22Rv1 (cell line): ENCODE measurements around the gene CDH12.
"Not testable (repeated sequence)": the region's sequence is repeated elsewhere in the genome, so short reads cannot be mapped to it uniquely, and the experiment has no call there.

Experiments used
- H3K27ac ChIP-seq: fragments of 450-650 bp; 2 replicates; pipeline ENCODE4 v1.5.1; 2017
- ZFX ChIP-seq: fragments of 450-650 bp; IDR thresholded peaks from 2 replicates; pipeline ENCODE4 v1.6.1; 2017; ENCODE audit warnings: antibody characterized with exemption, borderline replicate concordance
- TF ChIP-seq, protein P1 (sequence below): fragments of 450-650 bp; IDR thresholded peaks from 2 replicates; pipeline ENCODE4 v1.5.1; 2017; ENCODE audit warnings: mild to moderate bottlenecking

The CDH12 gene

DNA sequence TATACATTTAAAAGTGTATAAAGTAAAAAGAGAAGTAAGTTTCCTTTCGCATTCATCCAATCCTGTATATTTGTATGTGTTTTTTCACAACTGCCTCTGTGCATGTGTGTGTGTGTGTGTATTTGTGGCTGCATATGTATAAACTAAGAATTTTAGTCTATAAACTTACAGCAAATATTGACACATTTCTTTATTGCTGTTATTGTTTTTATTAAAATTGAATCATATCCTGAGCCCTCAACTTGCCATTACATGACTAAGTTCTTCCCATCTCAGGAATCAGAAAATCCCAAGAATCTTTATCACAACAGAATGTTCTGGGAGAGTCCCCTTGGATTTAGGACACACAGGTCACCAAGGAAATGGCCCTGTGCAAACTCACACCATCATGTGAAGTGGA is 712.7 kb downstream of the CDH12 start:
- not testable (repeated sequence) for H3K27ac ChIP-seq

DNA sequence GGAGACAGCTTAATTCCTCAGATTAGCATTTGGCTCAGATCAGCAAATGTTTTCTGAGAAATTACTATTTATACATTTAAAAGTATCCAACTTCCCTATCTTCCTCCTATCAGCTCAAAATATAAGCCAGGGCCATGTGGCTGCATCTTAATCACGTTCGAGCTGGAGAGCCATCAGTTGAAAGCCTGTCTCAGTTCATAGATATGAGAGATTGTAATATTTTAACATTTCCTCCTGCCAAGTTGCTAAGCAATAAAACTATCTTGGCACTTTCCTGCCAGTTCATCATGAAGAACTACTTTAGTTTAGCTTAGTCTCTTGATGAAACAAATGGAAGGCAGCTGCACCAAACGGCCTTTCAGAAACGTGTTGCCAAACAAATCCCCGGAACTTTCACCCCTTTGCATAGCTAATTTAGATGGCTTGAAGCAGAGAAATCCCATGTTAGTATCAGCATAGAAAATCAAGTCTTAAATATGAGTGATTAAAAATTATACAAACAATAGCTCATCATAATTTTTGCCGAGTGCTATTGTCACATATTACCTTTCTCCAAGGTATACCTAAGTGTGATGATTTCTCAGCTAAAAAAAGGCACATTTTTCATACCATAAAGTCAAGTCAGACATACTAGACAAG is 713.4 kb downstream of the CDH12 start:
- not testable (repeated sequence) for H3K27ac ChIP-seq

GRCh38 chr5:22111320-22111719 is 741.8 kb downstream of the CDH12 start:
- no peak for TF ChIP-seq ZFX
- TF ChIP-seq, protein P1, sequence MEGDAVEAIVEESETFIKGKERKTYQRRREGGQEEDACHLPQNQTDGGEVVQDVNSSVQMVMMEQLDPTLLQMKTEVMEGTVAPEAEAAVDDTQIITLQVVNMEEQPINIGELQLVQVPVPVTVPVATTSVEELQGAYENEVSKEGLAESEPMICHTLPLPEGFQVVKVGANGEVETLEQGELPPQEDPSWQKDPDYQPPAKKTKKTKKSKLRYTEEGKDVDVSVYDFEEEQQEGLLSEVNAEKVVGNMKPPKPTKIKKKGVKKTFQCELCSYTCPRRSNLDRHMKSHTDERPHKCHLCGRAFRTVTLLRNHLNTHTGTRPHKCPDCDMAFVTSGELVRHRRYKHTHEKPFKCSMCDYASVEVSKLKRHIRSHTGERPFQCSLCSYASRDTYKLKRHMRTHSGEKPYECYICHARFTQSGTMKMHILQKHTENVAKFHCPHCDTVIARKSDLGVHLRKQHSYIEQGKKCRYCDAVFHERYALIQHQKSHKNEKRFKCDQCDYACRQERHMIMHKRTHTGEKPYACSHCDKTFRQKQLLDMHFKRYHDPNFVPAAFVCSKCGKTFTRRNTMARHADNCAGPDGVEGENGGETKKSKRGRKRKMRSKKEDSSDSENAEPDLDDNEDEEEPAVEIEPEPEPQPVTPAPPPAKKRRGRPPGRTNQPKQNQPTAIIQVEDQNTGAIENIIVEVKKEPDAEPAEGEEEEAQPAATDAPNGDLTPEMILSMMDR: no peak
- H3K27ac ChIP-seq: no peak overlapping the region

DNA sequence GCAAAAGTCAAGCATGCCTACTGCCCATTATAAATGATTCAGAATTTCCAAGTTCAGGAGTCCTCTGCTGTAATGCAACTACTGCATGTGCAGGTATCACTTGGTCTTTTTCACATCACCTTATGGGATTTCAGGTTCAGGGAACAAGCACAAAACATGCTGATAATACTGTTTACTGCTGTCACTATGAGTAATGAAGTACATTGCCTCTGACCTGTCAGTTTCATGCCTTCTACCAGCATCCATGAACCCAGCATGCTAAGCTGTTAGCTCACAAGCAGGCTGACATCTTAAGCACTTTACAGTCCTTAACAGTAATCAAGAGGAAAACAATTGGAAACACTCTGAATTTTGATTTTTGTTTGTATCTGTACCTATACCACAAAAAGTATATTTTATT is 743.8 kb downstream of the CDH12 start:
- TF ChIP-seq ZFX: no peak
- TF ChIP-seq, protein P1: no peak

DNA sequence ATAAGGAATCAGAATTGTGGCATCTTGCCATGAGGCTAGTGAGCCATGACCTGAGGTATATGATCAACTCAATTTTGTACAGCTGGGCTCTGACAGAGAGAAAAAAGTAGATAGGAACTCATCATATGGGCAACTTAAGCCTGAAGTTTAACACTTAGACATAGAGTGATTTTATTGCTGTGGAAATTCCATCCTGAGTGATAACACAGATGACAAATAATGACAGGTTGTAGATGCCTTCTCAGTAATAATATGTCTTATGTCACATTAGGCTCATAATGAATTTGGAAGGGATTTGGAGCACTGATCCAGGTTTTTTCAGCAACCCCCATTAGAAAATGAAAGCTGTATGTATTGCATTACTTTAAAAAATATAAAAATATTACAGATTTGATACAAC is 744.6 kb downstream of the CDH12 start:
- H3K27ac ChIP-seq: no peak overlapping the region
- TF ChIP-seq, protein P1: no peak
- TF ChIP-seq ZFX: no peak

More for the DNA sequence above, 743.8 kb downstream of the CDH12 start:
- H3K27ac ChIP-seq: no peak overlapping the region

- no peak overlapping the region for H3K27ac ChIP-seq
- TF ChIP-seq, protein P1: no peak
- no peak for TF ChIP-seq ZFX
These were observed 750.3 kb downstream of the CDH12 start for GRCh38 chr5:22102823-22103359.

DNA sequence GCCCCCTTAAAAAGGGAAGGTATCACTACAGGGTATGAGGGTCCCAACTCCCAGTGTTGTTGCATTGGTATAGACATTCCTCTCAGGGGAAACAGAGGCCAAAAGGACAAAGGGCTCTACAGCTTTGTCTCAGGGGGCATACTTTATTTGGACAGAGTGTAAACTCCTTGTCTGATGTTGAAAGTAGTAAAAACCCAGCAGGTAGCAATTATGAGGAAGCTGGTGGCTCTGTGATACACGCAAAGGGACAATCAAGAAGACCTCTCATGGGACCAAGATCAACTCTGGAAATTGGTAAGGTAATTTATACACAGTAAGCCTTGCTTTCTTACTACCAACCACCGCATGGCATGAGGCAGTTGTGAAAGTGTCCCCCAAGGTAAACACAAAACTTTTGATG is 764.6 kb downstream of the CDH12 start:
- TF ChIP-seq, protein P1: no peak
- TF ChIP-seq ZFX: no peak

DNA sequence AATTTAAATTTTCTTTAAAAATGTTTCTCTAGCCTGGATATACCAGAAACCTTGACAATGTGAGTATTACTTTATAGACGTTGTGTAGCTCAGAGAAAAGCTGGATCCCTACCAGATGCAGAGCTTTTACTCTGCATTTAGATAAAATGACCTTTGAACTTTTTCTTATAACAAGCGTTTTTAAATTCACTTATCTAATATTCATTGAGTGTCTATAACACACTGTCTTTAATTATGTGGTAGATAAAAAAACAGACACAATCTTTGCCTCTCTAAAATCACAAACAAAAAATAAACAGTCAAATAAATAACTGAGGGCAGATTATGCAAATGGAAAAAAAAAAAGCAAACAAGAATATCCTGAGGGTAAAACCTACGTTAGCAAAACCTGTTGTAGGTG is 773.6 kb downstream of the CDH12 start:
- TF ChIP-seq, protein P1: no peak
- no peak for TF ChIP-seq ZFX
- peak overlapping the region; percentile 33 for H3K27ac ChIP-seq

More for the DNA sequence above, 764.6 kb downstream of the CDH12 start:
- H3K27ac ChIP-seq: no peak overlapping the region
